Esophagus (tissue), 2 donors: Measurements from ENCODE around the gene PARN. TPM values are rescaled to one million over a fixed set of nuclear protein-coding genes. Genes with fewer than 3 reads are reported as not detected.
"Not testable (repeated sequence)": the region's sequence is repeated elsewhere in the genome, so short reads cannot be mapped to it uniquely, and the experiment has no call there.

Experiments used
- H3K27ac ChIP-seq, 2 donors: one replicate each; pipeline ENCODE4 v1.5.1; 2013; ENCODE audit warnings: low read depth in 2 of 2, mild to moderate bottlenecking in 2 of 2, inconsistent platforms in 1 of 2, low read length in 1 of 2, moderate library complexity in 1 of 2
- H3K27me3 ChIP-seq, 2 donors: one replicate each; pipeline ENCODE4 v1.6.1; 2013; ENCODE audit warnings: low read length in 2 of 2, control low read depth in 1 of 2, mild to moderate bottlenecking in 1 of 2; ENCODE audit not compliant: insufficient read depth in 2 of 2, control insufficient read depth in 1 of 2
- H3K36me3 ChIP-seq, 2 donors: one replicate each; pipeline ENCODE4 v1.6.1; 2013; ENCODE audit warnings: low read length in 1 of 2; ENCODE audit not compliant: control insufficient read depth in 2 of 2, insufficient read depth in 2 of 2
- H3K4me1 ChIP-seq, 2 donors: one replicate each; pipeline ENCODE4 v1.6.1; 2013; ENCODE audit warnings: low read length in 1 of 2; ENCODE audit not compliant: control insufficient read depth in 2 of 2, insufficient read depth in 2 of 2
- H3K4me3 ChIP-seq, 2 donors: one replicate each; pipeline ENCODE4 v1.5.1; 2013; ENCODE audit warnings: low read length in 2 of 2, mild to moderate bottlenecking in 2 of 2, low read depth in 1 of 2, moderate library complexity in 1 of 2
- H3K9me3 ChIP-seq, 2 donors: one replicate each; pipeline ENCODE4 v1.6.1; 2013; ENCODE audit warnings: mild to moderate bottlenecking in 2 of 2, low read depth in 1 of 2, low read length in 1 of 2, moderate library complexity in 1 of 2; ENCODE audit not compliant: control insufficient read depth in 2 of 2, insufficient read depth in 1 of 2
- WGBS, 2 donors: extraction: QIAGEN DNeasy Blood & Tissue Kit; methylation state at CpG; one replicate each; pipeline ENCODE4 v1.1.7; 2013; 5-methylcytosine and 5-hydroxymethylcytosine counted together
- polyA plus RNA-seq, 2 donors: library from polyadenylated mRNA; stranded (reverse); fragments of 200-250 nt; gene quantifications; one replicate each; pipeline ENCODE4 v1.2.3, GENCODE V29; 2013
- donor health status: healthy with polysubstance abuse.
- donor health status: Bipolar disorder and iron deficiency.

PARN gene
- polyA plus RNA-seq, 2 donors, result 5.5 to 11.9 TPM

DNA sequence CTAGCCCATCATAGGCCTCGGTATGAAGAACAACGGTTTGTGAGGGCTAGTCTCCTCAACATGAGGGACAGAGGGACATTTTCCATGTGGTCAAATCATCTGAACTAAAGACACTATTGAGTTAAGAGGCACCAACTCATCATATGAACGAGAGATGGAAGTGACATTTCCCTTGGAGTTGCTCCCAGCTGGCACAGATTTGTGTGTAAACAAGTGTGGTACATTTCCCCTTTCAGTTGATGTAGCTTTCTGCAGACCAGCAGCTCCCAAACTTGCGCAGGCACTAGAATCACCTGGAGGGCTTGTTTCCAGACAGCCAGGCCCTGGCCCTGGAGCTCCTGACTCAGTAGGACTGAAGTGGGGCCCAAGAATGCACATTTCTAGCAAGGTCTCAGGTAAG lies 205.5 kb downstream of the PARN start:
- no peaks in the 10 kb centered on the region for H3K27me3 ChIP-seq

GRCh38 chr16:14423344-14423743 lies 206.7 kb downstream of the PARN start:
- Histone ChIP-seq H3K27me3 (no peaks in the 10 kb centered on the region), H3K4me1 (peaks cover 0 to 2% of the 10 kb centered on the region in 2 donors), H3K4me3 (no peak overlapping the region), H3K36me3 (no peaks in the 10 kb centered on the region), H3K9me3 (no peaks in the 10 kb centered on the region), H3K27ac (no peak overlapping the region)
- 63 to 75% methylated on average over 4 of the region's 4 CpGs for WGBS, 2 donors

More for the DNA sequence above, 205.5 kb downstream of the PARN start:
- no peak overlapping the region for H3K27ac ChIP-seq
- 72 to 74% methylated on average over 4 of the region's 4 CpGs for WGBS, 2 donors
- peaks cover 0 to 2% of the 10 kb centered on the region in 2 donors for H3K4me1 ChIP-seq
- H3K4me3 ChIP-seq, result no peak overlapping the region
- H3K36me3 ChIP-seq, result no peaks in the 10 kb centered on the region
- no peaks in the 10 kb centered on the region for H3K9me3 ChIP-seq

DNA sequence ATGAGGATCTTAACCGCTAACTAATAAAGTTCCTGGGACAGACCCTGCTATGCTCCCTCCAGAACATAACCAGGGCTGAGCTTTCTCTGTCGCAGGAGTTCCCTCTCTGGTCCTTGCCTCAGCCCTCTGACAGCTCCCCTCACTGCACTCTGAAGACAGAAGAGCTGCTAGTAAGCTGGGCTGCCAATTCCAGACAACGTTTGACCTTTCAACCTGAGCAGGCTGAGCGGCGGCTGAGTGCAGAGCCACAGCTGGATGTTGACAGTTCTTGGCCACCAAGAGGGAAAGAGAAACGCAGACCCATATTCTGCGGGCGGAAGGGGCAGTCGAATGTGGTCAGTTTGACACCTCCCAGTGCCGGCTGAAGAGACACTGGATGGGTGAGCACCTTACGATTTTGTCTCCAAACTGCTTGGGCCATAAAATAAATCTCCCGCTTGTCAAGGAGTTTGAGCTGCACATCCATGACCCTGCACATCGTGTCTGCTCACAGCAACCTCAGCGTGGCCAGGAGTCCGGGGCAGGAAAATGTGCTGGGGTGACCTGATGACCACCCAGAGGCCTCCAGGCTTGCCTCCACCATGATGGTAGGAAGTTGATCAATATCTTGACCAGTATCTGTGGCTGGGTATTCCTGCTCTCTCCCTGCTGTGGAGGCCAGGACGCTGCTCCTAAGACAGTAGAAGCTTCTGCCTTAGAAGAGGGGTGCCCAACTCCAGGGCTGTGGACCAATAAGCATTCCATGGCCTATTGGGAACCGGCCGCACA lies 209.2 kb downstream of the PARN start:
- 80 to 81% methylated on average over 18 of the region's 18 CpGs for WGBS, 2 donors
- Histone ChIP-seq H3K4me3 (no peak overlapping the region), H3K27ac (no peak overlapping the region), H3K9me3 (no peaks in the 10 kb centered on the region), H3K27me3 (no peaks in the 10 kb centered on the region), H3K36me3 (no peaks in the 10 kb centered on the region), H3K4me1 (peaks cover 0 to 2% of the 10 kb centered on the region in 2 donors)

- not testable (repeated sequence) for H3K4me3 ChIP-seq, H3K36me3 ChIP-seq, H3K27me3 ChIP-seq, H3K9me3 ChIP-seq, H3K27ac ChIP-seq, H3K4me1 ChIP-seq
- 90 to 92% methylated on average over 4 of the region's 4 CpGs for WGBS, 2 donors
Measured at GRCh38 chr16:14420243-14420642, 209.8 kb downstream of the PARN start.

DNA sequence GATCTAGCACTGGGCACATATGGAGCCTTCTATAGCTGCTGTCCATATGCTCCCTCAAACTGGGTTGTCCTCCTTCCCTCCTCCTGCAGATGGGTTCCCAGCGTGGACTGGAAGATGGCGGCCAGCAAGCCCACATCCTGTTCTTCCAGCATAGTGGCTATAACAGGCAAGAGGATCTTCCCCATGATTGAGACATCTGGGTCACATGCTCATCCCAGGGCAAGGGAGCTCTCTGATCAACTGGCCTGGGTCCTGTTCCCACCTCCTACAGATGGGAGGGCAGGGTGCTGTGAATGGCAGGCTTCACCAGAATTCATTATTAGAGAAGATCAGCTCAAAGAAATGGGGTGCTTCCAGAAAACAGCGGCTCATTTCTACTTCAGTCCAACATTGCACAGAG lies 210.2 kb downstream of the PARN start:
- Histone ChIP-seq H3K27me3 (no peaks in the 10 kb centered on the region), H3K27ac (no peak overlapping the region), H3K36me3 (no peaks in the 10 kb centered on the region), H3K4me3 (no peak overlapping the region), H3K4me1 (peaks cover 0 to 2% of the 10 kb centered on the region in 2 donors), H3K9me3 (no peaks in the 10 kb centered on the region)
- 94 to 96% methylated on average over 3 of the region's 3 CpGs for WGBS, 2 donors

DNA sequence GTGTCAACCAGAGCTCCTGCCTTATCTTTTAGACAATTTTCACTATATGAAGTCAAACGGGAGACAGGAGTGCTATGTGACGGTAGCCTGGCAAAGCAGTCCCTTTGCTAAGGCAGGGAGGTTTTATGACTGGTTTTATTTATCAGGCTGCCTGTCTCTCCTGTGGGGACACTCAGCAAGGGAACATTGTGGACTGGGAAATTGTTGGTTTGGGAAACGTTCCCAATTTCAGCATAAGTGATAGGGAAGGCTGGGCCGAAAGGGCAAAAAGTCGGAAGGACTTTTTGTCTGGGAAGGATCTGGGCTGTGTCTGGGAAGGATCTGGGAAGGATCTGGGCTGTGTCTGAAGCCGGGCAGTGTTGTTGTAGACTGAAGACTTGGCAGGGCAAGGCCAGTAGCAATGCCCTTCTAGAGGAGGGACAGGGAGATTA lies 211.2 kb downstream of the PARN start:
- H3K4me3 ChIP-seq, result no peak overlapping the region
- H3K27me3 ChIP-seq, result no peaks in the 10 kb centered on the region
- H3K36me3 ChIP-seq, result no peaks in the 10 kb centered on the region
- 71 to 79% methylated on average over 6 of the region's 6 CpGs for WGBS, 2 donors
- no peak overlapping the region for H3K27ac ChIP-seq
- peaks cover 0 to 2% of the 10 kb centered on the region in 2 donors for H3K4me1 ChIP-seq
- no peaks in the 10 kb centered on the region for H3K9me3 ChIP-seq

DNA sequence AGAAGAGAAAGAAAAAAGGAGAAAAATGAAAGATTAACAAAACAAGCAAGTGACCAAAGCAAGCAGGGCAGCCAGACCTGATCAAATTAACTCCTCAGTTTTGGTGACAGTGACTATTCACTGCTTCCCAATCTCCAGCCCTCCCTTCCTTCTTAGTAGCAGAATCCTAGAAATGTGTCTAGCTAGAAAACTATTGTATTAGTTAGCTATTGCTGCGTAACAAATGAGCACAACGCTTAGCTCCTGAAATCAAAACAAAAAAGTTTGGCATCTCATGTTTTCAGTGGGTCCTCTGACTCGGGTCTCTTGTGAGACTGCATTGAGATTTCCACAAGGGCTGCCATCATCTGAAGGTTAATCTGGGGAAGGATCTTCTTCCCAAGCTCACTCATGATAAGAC lies 213.9 kb downstream of the PARN start:
- Histone ChIP-seq H3K27ac (no peak overlapping the region), H3K4me3 (no peak overlapping the region), H3K36me3 (no peaks in the 10 kb centered on the region), H3K4me1 (no peaks in the 10 kb centered on the region), H3K9me3 (no peaks in the 10 kb centered on the region), H3K27me3 (no peaks in the 10 kb centered on the region)
- WGBS, 2 donors, result 96 to 97% methylated on average over 3 of the region's 3 CpGs

GRCh38 chr16:14415291-14415690 lies 214.8 kb downstream of the PARN start:
- 77 to 79% methylated on average over 7 of the region's 7 CpGs for WGBS, 2 donors
- H3K36me3 ChIP-seq, result no peaks in the 10 kb centered on the region
- H3K4me3 ChIP-seq, result no peak overlapping the region
- no peak overlapping the region for H3K27ac ChIP-seq
- no peaks in the 10 kb centered on the region for H3K4me1 ChIP-seq
- H3K27me3 ChIP-seq, result no peaks in the 10 kb centered on the region
- H3K9me3 ChIP-seq, result no peaks in the 10 kb centered on the region

GRCh38 chr16:14409563-14409962 lies 220.5 kb downstream of the PARN start:
- no peak overlapping the region for H3K27ac ChIP-seq

GRCh38 chr16:14407786-14408399 lies 222.2 kb downstream of the PARN start:
- Histone ChIP-seq H3K36me3 (no peaks in the 10 kb centered on the region), H3K4me1 (no peaks in the 10 kb centered on the region), H3K9me3 (no peaks in the 10 kb centered on the region), H3K27me3 (no peaks in the 10 kb centered on the region), H3K4me3 (no peak overlapping the region), H3K27ac (no peak overlapping the region)
- 91 to 95% methylated on average over 2 of the region's 2 CpGs for WGBS, 2 donors

More at GRCh38 chr16:14409563-14409962, 220.5 kb downstream of the PARN start:
- Histone ChIP-seq H3K27me3 (no peaks in the 10 kb centered on the region), H3K4me3 (no peak overlapping the region), H3K9me3 (no peaks in the 10 kb centered on the region), H3K36me3 (no peaks in the 10 kb centered on the region), H3K4me1 (no peaks in the 10 kb centered on the region)
- WGBS, 2 donors, result 54 to 68% methylated on average over 5 of the region's 5 CpGs
